Esophagus mucosa (tissue), 1 donor: ENCODE measurements around the gene SPTSSB. TPM values are rescaled to one million over a fixed set of nuclear protein-coding genes. Genes with fewer than 3 reads are reported as not detected.

Experiments used
- ATAC-seq: fragments of 200-7000 bp; cut with Tn5 transposase; one replicate; pipeline ENCODE4 v1.9.1; 2020
- total RNA-seq: library from RNA; stranded (reverse); gene quantifications from one replicate; pipeline ENCODE4 v1.2.4, GENCODE V29; 2023
- donor health status: DM: yes; HTN: yes; CAD: no.

The SPTSSB gene, protein sequence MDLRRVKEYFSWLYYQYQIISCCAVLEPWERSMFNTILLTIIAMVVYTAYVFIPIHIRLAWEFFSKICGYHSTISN
- total RNA-seq, result 3.2 TPM

DNA sequence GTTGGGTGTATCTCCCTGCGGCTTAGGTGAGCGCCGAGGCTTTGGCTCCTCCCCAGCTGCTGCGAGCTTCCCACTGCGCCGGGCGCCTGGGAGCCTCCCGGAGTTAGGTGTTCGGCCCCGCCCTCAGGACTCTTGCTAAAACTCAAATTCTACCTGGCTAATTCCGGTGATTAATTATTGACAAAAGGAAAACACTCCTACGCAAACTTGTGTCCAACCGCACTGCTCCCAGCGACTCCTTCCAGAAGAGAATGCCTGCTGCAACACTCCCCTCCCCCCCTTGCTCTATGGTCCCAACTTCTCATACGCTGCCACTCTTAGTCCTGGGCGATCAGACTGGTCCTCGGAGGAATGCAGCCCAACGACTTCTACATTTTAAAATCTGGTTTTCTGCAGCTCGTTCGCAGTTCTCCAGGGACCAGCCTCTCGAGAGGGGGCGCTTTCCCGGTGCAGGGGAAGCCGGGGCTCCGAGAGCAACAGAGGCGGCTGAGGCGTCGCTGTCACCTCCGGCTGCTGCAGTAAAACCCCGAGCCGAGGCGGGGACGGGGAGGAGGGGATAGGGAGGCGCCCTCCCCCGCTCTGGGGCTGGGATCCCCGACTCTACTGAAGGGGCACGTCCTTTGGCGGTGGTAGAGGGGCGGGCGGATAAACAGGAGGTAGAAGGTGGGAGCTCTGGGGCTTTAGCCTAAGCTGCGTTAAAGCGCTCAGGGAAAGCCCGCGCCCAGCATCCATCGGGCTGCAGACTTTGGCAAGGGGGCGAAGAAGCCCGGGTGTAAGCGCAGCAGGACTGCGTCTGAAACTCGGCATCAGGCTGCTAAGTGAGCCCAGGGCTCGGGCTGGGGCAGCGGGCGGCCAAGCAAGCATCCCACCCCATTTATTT is at the start of gene SPTSSB:
SPTSSB (minus strand) TSS at position 77 of the 880 bp plus-strand sequence. CDS start 25,194 bp downstream, outside the sequence.
- peak; percentile 89 for ATAC-seq

DNA sequence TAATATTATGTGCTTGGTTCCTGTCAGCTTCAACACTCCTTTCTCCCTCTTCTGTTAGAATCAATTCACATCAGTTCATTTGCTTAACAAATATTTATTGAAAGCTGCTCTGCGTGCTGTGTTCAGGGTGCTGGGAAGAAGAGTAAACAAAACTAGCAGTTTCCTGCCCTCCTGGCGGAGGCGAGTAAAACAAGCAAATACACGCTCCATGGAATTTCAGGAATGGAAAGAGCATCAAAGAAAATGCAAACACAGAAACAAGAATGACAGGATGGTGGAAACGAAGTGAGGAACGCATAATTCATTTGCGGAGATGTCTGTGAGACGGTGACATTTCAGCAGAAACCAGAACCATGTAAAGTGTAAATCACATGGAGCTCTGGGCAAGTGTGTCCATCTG is 49.4 kb upstream of the SPTSSB start:
- peak; percentile 69 for ATAC-seq

DNA sequence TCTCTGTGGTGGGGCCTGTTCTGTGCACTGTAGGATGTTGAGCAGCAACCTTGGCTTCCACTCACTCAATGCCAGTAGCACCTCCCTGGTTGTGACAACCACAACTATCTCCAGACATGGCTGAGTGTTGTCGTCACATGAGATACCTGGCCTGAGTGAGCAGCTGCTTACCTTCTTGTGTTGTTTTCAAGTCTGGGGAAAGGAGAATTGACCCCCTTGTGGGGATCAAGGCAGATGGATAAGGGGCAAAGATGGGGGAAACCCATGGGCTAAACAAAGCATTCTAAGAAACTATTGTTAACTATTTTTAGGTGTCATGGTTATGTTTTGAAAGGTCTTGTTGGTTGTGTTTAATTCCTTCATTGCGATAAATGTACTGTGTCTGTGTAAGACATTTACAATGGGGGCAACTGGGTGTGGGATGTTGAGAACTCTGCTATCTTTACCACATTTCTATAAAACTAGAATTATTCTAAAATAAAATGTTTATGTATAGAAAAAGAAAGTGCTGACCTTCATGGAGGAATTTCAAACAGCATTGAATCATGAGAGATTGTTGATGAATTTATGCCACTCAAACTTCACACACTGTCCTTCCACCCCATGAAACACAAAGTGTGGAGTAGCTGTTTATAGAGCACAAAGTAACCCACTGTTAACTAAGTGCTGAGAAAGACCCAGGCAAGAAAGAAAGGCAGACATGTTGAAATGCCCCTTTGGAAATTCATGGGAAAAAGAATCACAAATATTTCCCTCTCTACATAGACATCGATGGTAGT is 48.4 kb upstream of the SPTSSB start:
- no peak for ATAC-seq

DNA sequence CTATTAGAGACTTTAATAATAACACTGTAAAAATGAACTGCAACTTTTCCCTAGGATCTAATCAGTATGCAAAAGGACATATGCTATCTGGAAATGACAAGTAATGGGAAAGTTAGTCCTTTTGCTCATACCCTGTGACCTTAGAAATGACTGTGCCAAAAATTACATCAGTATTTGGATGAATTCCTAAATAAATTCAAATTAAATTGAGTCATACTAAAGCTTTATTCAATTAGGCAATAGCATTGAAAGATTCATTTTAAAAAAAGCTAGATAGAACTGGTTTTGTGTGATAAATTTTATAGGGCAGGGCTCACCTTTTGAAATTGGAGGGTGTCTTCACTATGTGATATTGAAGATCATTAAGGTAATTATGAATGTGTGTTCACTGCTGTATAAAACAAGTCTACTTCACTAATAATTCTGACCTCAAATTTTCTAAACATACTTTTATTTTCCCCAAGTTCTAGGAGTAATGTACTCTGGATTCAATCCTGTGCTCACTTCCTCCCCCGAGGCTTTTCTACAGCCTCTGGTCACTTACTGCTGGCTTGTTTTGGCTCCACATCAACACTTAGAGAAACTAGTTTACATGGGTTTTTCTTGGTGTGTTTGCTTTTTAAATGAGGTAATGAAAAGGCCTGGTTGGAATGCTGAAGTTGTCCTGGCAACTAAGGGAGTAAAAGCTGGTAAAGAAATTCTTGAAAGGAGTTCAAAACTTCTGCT is 44.4 kb upstream of the SPTSSB start:
- peak; percentile 73 for ATAC-seq

DNA sequence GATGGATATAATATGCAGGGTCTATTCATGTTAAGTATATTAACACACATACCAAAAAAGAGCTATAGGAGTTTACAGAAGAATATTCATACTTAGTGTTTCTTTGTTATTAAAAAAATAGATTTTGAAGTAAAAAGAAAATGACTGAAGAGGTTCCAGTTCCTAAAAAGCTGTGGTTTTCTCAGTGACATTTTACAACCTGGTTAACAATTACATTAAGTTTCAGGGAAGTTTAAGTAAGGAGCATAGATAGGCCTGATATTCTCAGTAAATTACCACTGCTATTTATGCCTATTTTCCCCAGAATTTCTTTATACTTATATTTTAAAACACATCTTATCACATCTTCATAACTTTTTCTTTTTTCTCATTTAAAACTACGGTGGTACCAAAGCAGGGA is 43.6 kb upstream of the SPTSSB start:
- ATAC-seq, result no peak

DNA sequence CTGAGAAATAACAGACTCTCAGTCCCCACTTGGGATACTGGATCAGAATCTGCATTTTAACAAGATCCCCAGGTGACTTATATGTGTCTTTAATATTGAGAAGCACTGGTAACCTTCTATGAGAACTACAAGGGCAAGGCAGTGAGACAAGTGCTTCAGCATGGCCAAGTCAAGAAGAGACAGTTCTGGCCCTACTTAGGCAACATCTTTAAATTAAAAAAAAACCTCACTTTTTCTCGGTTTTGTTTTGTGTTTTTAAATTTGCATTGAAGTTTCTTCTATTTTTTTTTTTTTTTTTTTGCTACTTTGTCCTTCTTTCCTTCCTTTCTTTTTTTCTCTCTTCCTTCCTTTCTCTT is 42.5 kb upstream of the SPTSSB start:
- no peak for ATAC-seq

DNA sequence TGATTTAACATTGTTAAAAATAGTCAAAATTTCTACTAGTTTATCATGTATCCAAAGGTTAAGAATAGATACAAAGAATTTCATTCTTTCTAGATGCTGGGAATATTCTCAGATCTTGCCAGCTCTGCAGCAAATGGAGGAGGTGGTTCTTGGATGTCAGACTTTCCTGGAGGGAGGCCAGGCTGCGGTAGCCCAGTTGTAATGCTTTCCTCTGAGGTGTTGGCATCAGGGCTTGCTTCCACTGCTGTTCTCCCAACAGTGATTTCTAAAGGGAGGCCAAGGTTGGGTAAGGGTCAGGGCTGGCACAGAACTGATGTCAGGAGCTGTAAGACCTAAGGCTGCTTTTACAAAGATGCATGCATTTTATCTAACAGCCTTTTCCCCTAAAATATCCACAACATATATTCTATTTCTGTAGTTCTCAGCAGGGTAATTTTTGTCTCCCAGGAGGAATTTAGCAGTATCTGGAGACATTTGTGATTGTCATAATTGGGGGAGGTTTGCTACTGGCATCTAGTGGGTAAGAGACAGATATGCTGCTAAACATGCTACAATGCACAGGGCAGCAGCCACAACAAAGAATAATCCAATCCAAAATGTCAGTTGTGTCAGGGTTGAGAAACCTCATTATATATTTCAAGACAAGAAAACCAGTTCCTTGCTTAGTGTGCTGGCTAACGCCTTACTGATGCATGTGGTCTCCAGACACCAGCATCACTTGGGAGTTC is 42.0 kb upstream of the SPTSSB start:
- no peak for ATAC-seq

DNA sequence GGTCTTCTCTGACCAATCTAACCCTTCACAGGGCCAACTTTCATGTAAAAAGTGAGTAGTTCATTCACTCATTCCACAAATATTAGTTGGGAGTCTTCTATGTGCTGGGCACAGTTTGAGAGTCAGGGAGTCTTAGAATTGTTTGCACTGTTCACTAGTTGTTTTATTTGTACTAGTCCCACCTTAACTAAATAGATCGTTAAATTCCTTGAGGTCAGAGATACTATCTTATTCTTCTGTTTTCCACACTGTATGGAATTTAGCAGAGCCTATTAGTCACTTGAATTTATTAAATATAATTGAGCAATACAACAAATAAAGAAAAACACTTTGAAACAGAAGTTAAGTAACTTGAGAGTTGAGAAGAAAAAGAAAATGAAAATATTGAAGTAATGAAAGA is 40.8 kb upstream of the SPTSSB start:
- ATAC-seq, result peak; percentile 25

DNA sequence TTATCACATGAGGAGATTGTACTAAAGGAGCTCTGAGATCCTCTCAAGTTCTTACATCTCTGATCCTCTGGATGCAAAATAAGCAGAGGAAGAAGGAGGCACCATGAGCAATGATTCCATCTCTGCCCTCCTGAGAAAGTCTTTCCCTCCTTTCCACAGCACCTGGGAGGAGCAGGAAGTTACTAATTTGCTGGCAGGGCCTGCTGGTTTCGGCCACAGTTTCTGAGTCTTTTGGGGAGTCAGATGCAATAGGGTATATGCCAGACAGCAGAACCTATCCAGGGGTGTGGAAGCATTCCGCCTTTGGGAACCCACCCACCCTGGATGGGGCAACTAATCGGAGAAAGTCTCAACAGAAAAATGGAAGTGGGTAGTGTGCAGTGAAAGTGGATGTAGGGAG is 38.5 kb upstream of the SPTSSB start:
- ATAC-seq, result peak; percentile 67

DNA sequence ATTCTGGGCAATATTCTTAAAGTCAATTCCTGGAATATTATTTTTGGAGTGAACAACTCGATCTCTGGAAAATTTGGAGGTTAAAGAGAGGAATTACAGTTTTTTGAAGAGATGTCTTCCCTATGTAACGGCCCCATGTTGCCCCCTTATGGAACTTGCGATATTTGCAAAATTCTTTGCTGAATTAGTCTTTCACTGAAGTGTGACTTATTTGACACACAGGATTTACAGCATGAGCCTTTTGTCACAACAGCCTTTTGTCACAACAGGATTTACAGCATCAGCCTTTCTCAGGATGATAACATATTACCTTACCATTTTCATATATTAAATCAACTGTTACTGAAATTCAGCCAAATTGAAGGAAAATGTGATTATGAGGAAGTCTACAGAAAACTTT is 37.8 kb upstream of the SPTSSB start:
- peak; percentile 70 for ATAC-seq

DNA sequence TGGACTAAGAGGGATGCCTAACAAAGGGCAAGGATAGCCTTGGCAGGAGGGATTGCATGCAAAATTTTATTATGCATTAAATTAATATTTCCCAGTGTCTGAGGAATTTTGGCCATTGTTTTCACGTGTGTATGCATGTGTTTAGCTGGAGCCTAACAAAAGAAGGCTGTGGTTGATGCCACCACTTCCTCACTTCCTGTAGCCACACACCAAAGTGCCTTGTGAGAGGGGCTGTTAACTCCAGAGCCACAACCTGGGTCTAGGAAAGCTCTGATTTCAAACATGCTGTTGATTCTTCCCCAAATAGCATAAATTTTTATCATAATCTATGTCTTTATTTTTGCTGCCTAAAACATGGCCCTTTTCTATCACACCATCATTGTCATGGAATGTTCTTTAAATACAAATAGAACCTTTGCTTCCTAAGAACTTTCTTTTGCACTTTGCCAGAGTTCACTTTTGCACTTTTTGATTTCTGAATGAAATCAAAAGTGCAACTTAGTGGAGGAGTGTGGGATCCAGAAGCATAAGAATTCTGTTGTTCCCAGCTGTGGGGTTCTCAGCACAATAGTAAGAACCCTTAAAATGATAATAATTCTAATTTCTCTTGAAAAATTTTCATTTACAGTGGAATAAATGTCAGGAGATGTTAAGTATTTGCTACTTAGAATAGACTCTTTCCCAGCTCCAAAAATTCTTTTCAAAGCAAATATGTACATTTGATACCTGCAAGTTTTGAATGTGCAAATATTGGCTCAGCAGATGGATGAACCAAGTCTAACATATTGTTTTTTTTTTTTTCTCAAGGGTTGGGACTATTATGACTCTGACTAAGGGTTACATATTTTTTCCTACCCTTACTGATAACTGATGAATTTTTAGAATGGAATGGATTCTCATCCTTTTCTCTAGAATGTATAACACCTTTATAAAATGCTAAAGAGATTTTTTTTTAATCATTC is 35.6 kb upstream of the SPTSSB start:
- ATAC-seq, result no peak

DNA sequence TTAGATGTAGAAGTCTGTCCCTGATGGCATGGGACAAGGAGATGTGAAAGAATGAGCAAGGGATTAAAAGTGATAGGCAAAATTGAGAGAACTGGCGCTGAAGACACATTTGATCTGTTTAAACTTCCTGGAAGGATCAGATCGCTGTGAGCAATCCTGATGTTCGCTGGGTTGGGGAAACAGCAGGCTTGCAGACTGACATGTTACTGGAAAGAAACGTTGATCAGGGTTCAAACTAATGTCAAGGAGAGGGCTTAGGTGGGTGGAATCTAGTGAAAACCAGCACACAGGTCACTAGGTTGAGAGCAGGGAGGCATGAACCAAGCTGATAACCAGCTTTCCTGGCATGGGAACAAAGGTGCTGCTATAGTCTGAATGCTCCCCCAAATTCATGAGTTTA is 34.5 kb upstream of the SPTSSB start:
- ATAC-seq, result no peak

DNA sequence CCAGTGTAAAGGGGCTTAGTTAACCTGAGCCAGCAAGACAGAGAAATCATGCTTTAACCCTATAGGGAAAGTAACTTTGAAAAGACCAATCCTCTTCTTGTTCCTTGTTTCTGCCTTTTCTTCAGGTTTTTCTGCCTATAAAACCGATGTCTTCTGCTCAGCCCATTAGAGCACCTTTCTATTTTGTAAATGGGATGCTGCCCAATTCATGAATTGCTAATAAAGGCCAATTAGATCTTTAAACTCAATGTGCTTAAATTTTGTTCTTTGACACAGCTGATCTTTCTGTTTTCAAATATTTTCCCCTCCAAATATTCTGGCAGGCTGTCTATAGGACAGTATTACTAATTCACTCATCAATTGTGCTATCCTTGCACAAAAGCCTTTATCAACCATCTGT is 33.8 kb upstream of the SPTSSB start:
- no peak for ATAC-seq

DNA sequence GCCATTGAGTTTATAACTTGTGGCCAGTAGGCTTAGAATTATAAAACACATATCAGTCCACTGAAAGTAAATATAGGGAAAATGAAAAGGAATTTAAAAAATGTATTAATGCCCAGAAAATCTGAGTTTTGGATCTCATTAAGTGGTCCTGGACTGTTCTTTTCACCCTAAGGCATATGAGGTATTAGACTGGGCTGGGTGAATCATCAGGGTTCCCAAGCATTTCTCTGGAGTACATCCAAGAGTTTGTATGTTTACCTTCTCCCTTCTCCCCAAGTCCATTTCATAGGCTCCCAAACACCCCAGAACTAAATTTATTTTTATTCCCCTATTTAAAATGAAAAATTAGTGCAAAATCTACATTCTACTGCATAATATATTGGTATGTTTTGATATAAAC is 31.9 kb upstream of the SPTSSB start:
- ATAC-seq, result no peak

DNA sequence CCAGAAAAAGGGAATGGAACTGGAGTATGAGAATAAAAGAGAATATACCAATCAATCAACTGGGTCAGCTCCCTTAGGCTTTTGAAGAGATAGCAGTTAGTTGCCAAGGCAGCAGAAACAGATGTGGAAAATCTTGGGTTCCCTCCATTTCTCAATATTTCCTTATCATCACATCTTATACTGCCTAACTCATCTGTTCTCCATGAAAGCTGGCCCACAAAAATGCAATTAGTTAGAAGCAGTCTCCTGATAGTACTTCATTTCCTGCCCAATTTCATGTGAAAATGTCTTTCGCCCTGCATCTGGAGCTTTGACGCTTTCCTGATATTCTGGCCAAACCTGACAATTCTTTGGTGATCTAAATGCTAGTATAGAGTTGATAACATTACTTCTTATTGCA is 30.1 kb upstream of the SPTSSB start:
- no peak for ATAC-seq

DNA sequence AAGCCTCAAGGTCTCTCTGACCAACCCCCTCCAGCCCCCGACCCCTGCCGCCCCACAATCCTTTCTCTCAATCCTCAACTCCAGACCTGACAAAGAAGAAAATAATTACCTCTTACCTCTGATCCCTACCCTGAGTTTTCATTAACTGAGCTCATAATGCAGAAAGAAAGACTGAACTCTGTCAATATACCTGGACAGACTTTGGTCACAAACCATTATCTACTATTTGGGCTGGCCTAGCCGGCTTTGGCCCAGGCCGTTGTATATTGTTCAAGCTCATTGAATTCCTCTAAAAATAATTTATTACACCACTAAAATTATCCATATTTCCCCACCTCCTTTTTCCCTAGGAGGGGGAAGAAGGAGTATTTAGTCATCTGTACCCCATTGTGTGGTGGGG is 29.3 kb upstream of the SPTSSB start:
- ATAC-seq, result no peak

DNA sequence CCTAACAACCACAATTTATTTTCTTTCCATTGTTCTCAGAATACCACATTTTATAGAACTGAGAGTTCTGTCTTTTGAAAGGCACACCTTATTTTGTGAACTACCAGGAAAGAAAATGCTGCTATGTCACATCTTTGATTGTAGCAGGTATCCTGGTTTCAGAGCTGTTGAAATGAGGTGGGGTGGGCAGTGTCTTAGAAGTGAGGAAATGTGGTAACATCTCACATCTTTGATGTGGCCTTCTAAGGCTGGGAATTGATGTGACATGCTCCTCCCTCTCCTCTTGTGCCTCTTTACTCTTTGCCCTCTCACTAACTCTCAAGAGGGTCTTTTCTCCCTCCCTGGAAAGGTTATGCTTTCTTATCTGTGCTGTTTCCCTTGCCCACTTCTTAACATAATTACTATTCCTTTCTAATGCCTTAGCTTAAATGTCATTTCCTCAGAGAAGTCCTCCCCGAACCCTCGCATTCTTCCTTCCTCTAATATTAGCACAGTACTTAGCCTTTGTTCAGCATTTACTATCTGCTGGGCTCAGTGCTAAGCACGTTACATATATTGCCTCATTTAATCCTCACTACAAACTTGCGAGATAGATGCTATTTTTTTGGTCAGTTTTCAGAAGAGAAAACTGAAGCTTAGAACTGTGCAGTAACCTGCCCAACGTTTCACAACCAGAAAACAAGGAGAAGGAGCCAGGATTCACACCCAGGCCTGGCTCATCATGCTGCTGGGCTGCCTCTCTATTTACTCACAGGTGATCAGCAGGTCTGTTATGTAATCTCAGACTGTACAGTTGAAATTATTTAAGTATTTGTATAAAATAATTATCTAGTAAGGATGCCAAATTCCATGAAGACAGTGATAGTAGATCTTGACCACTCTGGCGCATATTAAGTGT is 24.0 kb upstream of the SPTSSB start:
- peak; percentile 88 for ATAC-seq

DNA sequence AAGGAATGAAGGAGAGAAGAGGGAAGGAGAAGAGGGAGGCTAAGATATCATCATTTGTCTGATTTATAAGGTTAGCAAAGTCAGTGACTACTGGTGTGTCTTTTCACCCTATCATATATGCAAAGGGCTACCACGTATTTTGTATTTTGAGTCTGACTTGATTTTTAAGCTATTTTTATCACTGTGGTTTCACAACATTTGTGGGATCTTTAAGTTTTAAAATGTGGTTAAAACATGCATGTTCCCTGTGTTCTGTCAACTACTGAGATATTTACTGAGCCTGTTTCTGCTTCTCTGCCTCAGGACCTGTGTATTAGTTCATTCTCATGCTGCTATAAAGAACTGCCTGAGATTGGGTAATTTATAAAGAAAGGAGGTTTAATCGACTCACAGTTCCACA is 22.5 kb upstream of the SPTSSB start:
- no peak for ATAC-seq

DNA sequence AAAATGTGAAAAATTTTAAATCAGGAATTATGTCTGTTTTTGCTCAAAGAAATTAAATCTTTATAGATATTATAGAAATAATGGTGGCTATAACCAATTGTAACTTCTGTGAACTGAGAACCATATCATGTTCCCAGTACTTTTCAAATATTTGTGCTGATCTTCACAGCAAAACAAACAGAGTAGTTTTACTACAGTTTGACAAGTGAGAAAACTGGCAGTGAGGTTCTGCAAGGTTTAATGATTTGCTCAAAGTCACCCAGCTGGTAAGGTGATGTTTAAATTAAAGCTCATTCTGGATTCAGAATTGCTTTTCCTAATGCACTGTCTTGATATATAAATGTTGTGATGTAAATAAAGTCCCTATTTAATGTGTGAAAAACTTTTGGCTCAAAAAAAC is 22.0 kb upstream of the SPTSSB start:
- ATAC-seq, result no peak

DNA sequence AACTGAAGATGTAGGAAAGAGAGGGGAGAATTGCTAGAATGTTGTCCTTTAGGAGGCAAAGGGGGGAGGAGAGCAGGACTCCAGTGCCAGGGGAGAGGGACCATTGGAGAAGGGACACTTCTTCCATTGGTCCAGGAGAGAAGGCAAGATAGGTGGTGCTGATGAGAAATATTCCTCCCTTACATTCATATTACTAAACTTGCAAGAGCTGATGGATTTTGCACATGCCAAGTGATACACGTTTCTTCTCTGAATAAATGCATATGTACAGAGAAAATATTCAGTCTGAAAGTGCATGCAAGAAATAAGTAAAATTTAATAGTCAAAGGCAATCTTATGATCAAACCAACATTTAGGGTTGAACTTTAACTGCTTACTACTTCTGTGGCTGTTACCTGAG is 21.5 kb upstream of the SPTSSB start:
- no peak for ATAC-seq
